GM21390 (cell line): ENCODE results near the gene CALD1.

ENCODE experiments used
- ATAC-seq: cut with Tn5 transposase; IDR thresholded peaks from one replicate; pipeline ENCODE4 v1.9.1; 2021; ENCODE audit not compliant: unreplicated experiment

The CALD1 gene

GRCh38 chr7:134890246-134891240 lies 111.1 kb downstream of the CALD1 start:
- no peak for ATAC-seq

GRCh38 chr7:134891262-134891695 lies 111.8 kb downstream of the CALD1 start:
- no peak for ATAC-seq

DNA sequence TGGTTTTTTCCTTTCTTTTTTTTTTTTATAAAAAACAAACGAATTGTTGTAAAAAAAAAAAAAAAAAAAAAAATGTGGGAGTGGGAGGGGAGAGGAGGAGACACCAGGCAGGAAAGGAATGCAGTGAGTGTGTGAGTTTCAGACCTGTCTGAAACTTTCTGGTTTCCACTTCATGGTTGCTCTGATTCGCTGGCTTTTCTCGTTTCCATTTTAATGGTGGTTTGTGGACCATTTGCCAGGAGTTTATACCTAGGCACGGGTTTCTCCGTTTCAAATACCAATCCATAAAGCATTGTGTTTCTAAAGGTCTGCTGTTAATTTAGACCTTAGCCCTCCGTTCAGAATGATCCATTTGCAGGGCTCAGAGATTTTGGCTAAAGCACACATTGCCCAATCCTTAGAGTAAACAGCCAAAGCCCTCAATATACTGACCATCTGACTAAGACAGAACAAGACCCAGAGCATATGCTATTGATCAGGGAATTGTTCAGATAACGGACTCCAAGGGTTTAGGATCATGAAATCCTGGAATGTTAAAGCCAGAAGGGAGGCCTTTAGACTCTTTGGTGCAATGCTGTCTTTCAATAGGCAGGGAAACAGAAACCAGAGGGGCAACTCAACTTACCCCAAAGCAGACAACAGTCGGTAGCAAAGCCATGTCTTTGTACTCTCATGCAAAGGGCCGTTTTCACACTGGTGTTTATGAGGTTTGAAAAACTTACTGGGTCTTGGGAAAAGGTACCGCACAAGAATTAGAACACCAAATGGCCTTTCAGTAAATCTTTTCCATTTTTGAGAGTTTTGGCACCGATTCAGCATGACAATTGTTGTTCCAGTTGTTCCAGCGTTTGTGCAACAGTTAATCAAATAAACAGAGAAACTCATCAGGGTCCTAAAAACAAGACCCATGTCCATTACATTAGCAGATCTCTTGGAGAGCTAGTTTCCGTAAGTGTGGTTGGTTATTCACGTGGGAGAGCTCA lies 112.6 kb downstream of the CALD1 start:
- ATAC-seq, result no peak

- ATAC-seq, result no peak
Observed at GRCh38 chr7:134892963-134893362, 113.5 kb downstream of the CALD1 start.

- no peak for ATAC-seq
Observed at GRCh38 chr7:134893920-134894319, 114.5 kb downstream of the CALD1 start.

GRCh38 chr7:134894928-134895327 lies 115.5 kb downstream of the CALD1 start:
- no peak for ATAC-seq

- ATAC-seq, result no peak
Observed at GRCh38 chr7:134896073-134896472, 116.6 kb downstream of the CALD1 start.

DNA sequence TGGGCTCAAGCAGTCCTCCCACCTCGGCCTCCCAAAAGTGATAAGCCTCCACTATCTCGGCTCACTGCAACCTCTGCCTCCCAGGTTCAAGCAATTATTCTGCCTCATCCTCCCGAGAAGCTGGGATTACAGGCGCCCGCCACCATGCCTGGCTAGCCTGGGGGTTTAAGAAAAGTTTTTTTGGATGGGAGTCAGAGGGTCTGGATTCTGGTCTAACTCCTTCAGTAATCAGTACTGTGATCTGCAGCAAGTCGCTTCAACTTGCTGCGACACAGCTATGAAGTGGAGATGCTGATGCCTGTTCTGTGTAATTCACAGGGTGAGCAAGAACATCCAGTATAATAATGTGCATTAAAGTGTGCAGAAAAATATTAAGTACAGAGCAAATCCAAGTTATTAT lies 118.5 kb downstream of the CALD1 start:
- ATAC-seq, result no peak

- no peak for ATAC-seq
Observed at GRCh38 chr7:134899729-134900128, 120.3 kb downstream of the CALD1 start.

- ATAC-seq, result peak; percentile 82
Observed at GRCh38 chr7:134900166-134900982, 120.9 kb downstream of the CALD1 start.

DNA sequence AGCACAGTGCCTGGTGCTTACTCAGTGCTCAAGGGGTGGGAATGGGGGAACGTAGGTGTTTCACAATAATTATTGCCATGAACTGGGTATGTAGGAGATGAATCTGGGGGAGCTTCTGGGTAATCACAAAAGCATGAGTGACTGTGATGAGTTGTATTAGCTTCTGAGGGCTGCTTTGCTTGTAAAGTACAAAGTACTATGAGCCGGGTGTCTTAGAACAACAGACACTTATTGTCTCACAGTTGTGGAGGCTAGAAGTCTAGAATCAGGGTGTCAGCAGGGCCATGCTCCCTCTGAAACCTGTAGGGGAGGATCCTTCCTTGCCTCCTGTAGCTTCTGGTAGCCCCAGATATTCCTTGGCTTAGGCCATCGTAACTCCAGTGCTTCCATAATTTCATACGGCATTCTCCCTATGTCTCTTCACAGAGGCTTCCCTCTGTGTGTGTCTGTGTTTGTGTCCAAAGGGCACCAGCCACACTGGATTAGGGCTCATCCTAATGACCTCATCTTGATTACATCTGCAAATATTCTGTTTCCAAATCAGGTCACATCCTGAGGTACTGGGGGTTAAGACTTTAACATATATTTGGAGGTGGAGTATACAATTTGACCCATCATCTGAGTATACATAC lies 122.1 kb downstream of the CALD1 start:
- no peak for ATAC-seq

DNA sequence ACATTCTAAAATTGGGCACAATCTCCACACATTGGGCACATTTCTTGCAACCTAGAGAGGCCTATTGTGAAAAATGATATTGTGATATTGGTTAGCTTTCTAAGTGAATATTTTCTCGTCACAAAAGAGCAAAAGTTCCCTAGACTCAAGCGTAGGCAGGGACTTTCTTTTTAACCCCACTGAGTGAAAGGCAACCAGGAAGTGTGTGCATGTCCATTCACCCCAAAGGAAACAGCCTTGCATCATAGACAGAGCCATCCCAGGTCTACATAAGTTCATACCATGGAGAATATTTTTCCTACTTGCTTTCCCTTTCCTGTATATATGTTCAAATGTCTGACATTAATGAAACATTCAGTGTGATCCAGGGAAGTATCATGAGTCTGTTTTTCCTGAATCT lies 122.6 kb downstream of the CALD1 start:
- ATAC-seq, result no peak

DNA sequence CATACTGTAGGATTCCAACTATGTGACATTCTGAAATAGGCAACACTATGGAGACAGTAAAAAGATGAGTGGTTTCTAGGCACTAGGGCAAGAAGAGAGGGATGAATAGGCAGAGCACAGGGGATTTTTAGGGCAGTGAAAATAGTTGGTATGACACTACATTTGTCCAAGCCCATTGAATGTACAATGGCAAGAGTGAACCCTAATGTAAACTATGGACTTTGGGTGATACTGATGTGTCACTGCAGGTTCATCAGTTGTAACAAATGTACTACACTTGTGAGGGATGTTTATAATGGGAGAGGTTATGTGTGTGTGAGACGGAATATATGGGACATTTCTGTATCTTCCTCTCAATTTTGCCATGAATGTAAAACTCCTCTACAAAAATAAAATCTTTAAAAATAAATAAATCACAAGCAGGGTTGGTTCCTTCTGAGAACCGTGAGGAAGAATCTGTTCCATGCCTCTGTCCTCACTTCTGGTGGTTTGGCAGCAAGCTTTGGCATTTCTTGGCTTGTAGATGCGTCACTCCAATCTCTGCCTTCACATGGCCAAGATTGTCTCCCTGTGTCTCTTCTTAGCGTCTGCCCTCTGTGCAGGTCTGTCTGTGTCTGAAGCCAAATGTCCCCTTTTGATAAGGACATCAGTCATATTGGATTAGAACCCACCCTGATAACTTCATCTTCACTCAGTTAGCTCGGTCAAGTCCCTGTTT lies 123.8 kb downstream of the CALD1 start:
- no peak for ATAC-seq

DNA sequence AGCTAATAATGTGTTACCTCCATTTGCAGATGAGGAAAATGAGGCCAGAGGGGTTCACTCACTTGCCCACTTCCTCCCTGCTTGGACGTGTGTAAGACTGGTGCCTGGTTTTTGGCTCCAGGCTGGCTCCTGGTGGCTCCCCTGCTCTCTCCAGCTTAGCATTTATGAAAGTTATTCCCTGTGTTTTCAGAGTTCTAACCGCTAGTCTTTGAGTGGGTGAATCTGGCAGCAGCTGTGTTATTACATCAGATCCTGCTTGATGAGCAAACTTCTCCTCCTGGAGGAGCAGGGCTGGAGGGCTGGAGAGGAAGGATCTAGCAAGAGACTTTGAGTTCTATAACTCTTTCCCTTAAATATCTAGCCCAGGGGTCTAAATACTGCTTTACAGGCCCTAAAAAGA lies 125.9 kb downstream of the CALD1 start:
- no peak for ATAC-seq

DNA sequence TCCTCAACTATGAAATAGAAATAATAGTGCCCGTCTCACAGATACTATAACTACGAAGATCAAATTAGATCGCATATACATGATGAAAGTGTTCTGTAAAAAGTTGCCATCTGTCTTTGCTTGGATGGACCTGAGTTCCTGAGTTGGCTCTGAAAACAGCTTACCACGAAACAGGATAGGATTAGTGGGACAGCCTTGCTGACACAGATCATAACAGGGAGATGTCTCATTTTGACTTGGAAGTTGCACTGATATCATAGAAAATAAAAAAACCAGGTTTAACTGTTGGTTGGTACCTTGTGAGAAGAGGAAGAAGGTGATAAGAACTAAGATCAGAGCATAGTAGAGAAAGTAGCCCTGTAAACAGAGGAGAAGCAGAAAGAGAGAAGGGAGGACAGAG lies 127.6 kb downstream of the CALD1 start:
- no peak for ATAC-seq

DNA sequence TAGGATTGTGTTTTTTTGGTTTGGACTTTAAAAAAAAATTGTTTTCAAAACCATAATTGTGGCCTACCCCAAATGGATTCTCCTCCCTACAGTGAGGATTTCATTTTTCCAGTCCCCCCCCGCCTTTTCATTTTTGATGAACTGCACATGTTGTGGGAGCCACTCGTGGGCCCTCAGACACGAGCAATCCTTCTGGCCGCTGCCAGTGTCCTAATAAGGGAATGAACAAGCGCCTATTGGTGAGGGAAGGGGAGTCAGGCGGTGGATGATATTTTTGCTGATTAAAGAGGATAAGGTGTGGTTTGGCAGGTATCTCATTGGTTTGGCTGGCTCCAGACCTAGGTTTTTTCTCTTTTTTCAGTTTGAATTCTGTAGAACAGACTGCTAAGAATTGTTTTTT lies 128.2 kb downstream of the CALD1 start:
- ATAC-seq, result no peak

DNA sequence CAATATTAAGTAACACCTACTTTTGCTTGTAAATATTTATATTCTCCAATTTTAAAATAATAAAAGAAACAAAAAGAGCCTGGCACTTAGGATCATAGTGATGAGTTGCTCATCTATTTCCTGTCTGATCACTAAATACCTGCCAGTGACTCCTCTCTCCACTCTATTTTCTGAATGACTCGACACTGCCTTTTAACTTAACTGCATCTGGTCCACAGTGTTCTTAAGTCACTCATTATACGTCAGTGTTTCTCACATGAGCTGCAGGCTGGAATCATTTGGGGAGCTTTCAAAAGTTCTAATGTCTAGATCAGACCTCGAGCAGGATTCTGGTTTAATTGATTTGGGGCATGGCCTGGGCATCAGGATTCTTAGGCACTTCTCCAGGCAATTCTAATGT lies 128.9 kb downstream of the CALD1 start:
- ATAC-seq, result no peak

DNA sequence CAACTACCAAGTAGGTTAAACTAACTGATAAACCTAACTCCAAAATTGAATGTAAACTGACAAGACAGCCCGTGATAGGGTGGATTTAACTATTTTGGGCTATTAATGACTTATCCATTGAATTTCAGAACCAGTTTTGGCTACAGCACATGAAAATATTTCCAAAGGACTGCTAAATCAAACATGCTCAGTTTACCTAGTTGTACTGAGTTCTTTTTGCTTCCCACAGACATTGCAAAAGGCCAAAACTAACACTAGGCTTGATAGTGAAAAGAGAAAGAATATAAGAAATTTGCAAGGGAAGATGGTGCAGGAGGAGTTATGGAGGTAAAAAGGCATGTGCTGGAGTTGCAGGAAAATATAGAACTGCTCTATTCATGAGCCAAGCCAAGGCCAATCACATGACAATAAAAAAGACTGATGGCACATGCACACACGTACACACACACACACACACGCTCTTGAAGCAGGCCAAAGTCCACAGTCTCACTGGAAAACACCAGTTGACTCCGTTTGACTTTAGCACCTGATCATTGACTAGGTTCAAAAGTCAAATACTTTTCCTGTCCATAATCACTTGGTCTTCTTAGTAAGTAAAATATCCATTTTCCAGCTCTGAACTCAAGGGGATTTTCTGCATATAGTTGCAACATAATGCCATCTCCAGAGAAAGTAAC lies 130.9 kb downstream of the CALD1 start:
- no peak for ATAC-seq

DNA sequence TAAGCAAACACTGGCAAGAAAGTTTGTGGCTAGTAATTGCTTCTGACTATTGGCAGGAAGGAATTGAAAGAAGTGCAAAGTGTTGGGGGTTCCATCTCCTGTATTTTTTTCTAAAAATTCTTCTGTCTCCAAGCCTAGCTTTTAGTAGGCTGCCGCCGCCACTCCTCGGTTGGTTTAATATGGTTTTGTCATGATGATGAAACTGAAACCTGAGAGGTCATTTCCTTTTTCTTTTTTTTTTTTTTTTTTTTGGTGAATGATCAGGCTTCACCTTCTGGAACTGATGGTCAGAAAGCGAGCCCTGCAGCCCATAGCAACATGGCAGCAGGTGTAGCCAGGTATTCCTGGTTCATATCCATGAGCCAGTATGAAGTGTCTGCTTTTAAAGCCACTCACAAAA lies 131.5 kb downstream of the CALD1 start:
- ATAC-seq, result no peak
